ENCODE measurements around the gene PRKCB.

DNA sequence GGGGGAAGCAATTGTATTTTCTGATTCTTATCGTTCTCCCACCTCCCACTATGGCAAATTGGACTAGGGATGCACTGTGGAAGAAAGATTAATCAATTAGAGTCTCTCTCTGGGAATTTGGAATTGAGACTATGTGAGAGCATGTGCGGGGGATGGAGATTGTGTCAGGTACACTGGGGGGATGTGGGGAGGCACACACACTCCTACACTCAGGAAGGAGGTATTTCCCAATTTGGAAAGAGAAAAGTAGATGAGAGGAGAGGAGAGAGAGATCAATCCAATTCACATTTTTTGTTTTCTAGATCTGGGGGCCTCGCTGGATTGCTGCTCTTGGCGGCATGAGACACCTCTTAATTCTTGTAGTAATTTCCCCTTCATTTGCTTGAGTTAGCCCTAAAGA lies 14.3 kb upstream of the PRKCB start:
- TF ChIP-seq EZH2 (IDR thresholded peaks at IDR 0.05; ENCODE audit: low read length, missing control alignments), result no peak
- TF ChIP-seq, protein P1, sequence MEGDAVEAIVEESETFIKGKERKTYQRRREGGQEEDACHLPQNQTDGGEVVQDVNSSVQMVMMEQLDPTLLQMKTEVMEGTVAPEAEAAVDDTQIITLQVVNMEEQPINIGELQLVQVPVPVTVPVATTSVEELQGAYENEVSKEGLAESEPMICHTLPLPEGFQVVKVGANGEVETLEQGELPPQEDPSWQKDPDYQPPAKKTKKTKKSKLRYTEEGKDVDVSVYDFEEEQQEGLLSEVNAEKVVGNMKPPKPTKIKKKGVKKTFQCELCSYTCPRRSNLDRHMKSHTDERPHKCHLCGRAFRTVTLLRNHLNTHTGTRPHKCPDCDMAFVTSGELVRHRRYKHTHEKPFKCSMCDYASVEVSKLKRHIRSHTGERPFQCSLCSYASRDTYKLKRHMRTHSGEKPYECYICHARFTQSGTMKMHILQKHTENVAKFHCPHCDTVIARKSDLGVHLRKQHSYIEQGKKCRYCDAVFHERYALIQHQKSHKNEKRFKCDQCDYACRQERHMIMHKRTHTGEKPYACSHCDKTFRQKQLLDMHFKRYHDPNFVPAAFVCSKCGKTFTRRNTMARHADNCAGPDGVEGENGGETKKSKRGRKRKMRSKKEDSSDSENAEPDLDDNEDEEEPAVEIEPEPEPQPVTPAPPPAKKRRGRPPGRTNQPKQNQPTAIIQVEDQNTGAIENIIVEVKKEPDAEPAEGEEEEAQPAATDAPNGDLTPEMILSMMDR (conservative IDR thresholded peaks at IDR 0.05 in 1 of 2, IDR thresholded peaks at IDR 0.05 in 1 of 2; ENCODE audit: low read depth in 1 of 2, low read length in 2 of 2), result no peak
